Stimulated activated CD8-positive, alpha-beta memory T cell treated with anti-CD3 and anti-CD28 coated beads, Interleukin-7, amount 100 ng/mL, for 24 hours (primary cell): ENCODE results near the gene PGPEP1.
"Not testable (repeated sequence)": the region's sequence is repeated elsewhere in the genome, so short reads cannot be mapped to it uniquely, and the experiment has no call there.

ENCODE experiments used
- DNase-seq: peaks from one replicate; pipeline ENCODE4 v3.0.0-alpha.2; 2020; ENCODE audit warnings: low read depth

Gene PGPEP1

DNA sequence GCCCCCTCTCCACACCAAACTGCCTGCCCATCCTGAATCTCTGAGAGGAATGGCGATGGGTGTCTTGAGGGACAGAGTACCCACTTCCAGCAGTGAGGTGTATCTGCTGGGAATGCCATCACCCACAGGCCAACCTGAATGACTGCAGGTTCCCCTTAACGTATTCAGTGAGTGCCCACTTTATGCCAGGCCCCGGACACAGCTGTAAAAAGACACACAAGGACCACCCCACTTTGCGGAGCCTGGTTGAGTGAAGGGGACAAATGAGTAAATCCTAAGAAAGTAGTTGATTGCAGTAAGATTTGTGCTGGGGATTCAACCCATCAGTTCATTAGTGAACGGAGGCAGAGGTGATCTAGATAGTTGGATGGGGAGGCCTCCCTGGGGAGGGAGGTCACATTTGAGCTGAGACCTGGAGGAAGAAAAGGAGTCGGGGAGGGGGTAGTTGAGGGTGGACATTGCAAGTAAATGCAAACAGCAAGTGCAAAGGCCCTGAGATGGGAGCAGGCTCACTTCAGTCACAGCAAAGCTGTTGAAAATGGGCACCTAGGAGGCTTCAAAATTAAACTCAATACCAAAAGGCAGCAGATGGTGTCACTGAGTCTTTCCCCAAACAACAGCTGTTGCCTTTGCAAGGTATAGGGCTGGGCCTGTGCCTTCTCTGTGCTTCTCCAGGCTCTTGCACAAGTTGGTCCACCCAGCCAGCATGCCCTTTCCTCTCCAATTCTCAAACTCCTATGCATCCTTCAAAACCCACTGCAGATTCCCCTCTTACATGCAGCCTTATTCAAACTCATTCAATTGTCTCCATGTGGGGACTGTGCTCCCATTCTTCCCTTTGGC is 49.9 kb downstream of the PGPEP1 start:
- no peak for DNase-seq

DNA sequence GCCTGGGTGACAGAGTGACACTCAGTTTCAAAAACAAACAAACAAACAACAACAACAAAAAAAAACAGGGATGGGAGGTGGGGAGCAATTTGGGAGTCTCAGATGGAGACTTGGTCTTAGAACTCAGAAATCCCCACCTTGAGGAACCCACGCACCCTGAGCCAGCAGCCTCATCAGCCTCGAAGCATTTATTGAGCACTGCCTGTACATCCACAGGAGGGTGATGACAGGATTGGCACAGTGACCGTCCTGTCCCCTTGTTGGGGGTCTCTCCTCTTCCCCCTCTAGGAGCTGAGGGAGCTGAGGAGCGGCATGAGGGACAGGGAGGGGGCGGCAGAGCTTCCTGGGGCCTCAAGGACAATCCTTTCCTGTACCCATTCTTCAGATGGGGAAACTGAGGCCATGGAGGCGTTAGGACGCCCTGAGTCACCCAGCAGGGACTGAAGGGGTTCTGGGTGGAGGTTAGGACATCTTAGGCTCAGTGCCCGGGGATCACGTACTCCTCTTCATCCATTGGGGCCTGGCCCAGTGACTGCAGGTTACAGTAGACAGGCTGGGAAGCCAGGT is 51.2 kb downstream of the PGPEP1 start:
- no peak for DNase-seq

DNA sequence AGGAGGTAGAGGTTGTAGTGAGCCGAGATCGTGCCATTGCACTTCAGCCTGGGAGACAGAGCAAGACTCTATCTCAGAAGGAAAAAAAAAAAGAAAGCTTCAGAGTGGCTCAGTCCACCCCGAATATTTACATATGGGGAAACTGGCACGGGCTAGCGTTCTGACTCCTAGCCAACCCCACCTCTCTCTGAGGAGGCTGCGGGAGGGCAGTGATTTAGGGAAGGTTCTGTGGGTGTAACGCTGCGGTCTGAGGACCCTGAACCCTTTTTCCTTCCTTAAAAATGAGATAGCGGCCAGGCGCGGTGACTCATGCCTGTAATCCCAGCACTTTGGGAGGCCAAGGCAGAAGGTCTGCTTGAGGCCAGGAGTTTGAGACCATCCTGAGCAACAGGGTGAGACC is 52.0 kb downstream of the PGPEP1 start:
- DNase-seq = no peak

DNA sequence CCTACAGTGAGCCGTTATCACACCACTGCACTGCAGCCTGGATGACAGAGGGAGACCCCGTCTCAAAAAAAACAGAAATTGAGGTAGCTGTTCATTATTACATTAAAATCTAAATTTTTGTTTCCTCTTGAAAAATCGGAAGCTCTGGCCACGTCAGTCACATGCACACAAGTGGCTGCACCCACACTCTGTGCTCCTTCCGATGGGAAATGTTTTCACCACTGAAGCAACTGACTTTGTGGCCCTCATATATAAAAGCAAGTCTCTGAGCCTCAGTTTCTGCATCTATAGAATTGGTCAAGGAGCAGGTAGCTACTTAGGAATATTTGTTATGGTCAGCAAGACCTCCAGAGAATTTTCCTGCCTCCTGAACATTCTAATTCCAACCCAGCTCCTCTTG is 52.5 kb downstream of the PGPEP1 start:
- no peak for DNase-seq

DNA sequence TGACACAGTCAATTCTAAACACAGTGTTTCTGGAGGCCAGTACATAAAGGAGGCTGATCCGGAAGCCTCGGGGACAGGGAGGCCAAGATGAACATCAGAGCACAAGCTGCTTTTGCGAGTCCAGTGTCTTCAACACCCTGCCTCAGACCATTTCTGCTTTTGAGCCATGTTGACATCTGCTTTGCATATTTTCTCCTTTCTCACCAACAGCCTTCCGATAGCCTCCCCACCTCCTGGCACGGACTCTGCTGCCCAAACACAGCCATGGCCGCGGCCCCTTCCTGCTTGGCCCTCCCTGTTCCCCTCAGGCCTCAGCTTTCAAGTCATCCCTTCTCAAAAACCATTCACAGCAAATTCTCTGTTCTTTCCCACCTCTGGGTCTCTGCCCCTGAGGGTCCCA is 53.4 kb downstream of the PGPEP1 start:
- DNase-seq = no peak

DNA sequence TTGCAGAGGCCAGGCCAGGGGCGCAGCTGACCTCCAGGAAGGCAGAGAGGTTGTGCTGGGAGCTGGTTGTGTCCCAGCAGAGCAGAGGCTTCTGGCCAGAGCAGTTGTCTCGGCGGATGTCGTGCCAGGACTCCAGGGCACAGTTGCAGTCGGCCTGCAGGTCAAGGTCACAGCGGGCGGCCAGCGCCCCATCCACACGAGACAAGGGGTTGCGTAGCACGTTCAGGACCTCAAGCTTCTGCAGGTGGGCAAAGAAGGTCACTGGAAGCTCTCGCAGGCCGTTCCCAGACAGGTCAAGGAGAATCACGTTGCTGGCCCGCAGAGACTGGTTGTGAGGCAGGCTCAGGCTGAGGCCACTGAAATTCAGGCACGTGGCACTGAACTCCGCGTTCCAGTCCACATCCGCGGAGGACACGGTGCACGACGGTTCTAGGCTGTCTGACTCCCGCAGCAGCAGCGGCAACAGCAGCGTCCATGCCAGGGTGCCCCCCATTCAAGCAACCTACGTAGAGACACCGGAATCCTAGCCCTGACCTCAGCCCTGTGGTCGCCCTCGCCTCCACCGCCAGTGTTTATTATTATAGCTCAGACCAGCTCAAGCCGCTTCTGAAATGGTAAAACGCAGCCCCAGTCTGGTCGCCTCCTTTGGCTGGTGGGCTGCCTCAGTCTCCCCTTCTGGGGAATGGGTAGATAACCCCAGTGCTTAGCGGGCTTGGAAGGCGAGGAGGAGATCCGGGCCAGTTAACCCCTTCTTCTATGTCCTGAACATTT is 56.3 kb downstream of the PGPEP1 start:
- DNase-seq = no peak

DNA sequence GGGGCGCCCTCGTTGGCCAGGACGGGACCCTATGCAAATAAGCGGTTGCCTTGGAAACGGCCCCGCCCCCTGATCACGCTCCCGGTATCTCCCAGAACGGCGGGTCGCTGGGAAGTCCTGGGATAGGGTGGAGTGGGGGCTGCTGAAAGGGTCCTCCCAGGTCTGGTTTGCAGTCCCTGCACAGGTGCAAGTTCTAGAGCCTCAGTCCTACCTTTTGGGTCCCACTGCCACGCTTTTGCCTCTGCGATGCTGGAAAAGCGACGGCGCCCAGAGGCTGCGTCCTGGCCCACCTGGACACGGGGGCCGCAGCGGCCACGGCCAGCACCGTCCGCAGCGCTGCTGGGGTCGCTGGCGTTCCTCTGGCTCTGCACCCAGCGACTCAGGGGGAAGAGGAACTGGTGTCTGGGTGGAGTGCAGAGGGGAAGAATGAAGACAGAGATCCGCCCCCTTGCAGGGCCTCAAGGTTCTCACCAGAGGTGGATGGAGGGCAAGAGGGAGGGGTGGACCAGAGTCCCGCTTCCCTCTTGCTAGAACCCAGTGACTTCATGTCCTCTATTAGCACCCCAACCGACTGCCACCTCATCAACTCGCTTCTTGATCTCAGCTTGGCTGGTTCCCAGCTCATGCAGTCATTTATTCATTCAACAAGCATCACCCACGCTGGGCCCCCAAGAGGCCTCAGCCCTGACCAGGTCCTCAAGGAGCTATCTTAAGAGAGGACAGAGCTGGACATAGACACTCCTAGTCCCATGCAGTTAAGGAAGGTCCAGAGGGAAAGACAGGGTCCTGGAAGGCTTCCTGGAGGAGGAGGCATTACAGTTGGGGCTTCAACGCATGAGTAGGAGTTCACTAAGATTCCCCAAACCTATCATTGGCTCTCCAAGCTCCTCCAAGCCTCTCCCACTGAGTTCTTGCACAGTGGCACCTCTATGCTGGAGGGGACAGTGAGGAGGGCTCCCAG is 57.1 kb downstream of the PGPEP1 start, which contains the start of gene LRRC25:
Gene LRRC25, minus strand, starts transcription at position 381 of the 961 bp plus-strand sequence. CDS start 659 bp downstream, outside the sequence.
- DNase-seq = no peak

DNA sequence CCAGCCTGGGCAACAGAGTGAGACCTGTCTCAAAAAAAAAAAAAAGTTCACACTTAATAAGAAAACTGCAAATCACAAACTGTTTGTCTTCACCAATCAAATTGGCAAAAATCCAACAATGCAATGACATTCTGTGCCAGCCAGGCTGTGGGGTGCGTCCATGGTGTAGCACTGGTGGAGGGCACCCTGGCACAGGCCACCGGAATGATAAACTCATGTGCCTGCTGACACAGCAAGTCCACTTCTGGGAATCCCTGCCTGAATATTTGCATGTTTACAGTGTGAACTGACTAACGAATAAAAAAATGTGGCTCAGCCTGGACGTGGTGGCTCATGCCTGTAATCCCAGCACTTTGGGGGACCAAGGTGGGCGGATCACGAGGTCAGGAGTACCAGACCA is 58.6 kb downstream of the PGPEP1 start:
- no peak for DNase-seq

DNA sequence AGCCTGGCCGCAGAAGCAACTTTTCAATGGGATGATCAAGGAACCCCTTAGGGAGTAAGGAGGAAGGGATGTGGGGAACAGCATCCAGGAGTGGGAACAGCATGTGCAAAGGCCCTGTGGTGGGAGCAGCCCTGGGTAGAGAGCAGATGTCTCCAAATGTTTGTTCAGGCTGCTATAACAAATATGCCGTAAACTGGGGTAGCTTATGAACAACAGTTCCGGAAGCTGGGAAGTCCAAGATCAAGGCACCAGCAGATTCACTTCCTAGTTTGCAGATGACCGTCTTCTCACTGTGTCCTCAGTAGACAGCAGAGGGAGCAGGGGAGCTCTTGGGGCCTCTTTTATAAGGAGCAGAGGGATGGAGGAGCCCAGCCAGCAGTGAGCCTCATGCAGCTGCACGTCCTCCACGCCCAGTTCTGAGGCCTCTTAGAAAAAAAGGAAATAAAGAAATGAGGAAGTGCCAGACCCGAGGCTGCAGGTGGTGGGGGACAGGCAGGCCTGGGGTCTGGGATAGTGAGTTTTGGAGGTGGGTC is 61.2 kb downstream of the PGPEP1 start:
- DNase-seq = no peak

DNA sequence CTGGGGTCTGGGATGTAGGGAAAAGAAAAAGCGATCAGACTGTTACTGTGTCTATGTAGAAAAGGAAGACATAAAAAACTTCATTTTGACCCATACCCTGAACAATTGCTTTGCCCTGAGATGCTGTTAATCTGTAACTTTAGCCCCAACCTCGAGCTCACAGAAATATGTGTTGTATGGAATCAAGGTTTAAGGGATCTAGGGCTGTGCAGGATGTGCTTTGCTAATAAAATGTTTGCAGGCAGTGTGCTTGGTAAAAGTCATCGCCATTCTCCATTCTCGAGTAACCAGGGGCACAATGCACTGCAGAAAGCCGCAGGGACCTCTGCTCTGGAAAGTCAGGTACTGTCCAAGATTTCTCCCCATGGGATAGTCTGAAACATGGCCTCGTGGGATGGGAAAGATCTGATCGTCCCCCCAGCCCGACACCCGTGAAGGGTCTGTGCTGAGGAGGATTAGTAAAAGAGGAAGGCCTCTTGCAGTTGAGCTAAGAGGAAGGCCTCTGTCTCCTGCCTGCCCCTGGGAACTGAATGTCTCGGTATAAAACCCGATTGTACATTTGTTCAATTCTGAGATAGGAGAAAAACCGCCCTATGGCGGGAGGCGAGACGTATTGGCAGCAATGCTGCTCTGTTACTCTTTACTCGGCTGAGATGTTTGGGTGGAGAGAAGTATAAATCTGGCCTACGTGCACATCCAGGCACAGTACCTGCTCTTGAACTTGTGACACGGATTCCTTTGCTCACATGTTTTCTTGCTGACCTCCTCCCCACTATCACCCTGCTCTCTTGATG is 62.3 kb downstream of the PGPEP1 start:
- DNase-seq = not testable (repeated sequence)

DNA sequence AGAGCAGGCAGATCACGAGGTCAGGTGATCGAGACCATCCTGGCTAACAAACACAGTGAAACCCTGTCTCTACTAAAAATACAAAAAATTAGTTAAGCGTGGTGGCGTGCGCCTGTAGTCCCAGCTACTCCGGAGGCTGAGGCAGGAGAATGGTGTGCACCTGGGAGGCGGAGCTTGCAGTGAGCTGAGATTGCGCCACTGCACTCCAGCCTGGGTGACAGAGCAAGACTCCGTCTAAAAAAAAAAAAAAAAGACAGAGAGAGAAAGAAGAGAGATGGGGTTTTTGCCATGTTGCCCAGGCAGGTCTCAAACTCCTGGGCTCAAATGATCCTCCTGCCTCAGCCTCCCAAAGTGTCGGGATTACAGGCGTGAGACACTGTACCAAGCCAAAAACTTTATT is 65.4 kb downstream of the PGPEP1 start:
- DNase-seq = not testable (repeated sequence)

DNA sequence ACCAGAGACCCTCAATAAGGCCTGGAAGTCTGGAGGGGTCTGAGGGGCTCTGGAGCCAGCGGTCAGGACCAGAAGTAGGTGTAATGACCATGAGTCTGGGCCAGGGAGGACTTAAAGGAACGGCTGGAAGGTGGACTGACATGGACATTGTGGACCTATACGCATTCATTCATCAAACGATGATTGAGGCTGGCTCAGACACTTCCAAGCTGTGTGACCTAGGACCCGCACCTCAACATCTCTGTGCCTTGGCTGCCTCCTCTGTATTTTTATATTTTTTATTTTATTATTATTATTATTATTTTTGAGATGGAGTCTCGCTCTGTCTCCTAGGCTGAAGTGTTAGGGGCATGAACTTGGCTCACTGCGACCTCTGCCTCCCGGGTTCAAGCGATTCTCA is 66.4 kb downstream of the PGPEP1 start:
- no peak for DNase-seq

DNA sequence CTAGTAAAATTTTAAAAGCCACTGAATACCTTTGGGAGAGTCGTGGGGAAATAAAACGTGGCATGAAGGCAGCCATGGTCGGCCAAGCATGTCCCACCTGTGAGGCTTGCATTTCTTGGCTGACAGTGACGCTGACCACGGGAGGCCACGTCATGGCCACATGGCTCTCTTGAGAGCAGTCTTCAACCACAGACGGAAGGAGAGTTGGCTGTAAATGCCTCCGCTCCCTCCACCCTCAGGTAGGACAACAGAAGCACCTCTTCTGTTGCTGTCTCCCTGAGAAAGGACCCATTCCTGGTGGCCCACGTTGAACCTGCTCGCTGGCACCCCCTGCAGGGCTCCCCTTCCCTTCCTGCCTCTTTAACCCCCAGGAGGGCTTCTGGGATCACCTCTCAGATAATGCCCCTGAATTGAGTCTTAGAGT is 67.7 kb downstream of the PGPEP1 start:
- no peak for DNase-seq

DNA sequence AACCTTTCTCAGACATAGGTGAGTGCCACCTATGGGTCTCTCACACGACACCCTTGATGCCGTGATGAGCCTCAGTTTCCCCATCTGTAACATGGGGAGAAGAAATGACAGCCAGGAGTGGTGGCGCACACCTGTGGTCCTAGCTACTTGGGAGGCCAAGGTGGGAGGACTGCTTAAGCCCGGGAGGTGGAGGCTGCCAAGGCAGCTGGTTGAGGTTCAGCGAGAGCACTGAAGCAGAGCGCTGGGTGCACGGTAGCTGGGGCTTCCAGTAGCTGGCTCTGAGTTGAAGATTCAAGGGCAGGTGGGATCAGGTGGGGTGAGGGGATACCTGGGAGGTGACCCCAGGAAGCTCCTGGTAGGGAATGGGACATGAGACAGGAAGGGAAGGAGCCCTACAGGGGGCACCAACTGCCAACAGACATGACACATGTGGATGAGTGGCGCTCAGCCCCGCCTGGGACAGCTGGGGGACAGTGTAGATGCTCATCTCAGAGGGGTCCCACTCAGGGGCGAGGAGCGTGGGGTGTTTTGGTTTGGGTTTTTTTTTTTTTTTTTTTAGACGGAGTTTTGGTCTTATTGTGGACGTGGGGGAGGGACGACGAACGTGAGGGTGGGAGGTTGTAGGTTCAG is 72.3 kb downstream of the PGPEP1 start:
- DNase-seq = no peak

DNA sequence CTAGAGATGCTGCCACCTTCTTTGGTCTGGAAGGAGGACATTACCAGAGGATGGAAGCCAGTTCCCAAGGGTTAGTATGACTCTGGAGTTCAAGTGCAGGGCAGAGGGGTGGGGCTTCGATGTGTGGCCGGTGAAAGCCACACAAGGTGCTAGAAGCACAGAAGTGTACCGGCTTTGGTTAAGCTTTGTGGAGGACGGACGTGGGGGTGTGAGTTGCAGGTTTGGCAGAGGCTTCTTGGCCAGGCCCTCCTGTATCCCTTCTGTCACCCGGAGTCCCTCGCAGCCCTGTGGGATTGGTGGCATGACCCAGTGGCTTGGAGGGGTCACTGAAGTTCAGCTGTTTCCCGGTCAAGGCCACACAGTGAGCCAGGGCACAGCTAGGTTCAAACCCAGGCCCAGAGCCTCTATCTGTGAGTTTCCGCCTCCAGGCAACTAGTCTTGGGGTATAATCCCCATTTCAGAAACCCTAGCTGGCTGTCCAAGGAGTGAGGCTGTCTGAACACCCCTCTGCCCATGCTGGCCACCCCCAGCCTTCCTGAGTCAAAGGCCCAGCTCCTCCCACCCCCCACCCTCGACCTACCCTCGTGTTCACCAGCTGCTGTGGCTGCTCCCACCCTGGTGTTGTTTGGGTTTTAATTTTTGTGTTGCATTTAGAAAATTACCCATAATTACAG is 74.2 kb downstream of the PGPEP1 start:
- DNase-seq = no peak

DNA sequence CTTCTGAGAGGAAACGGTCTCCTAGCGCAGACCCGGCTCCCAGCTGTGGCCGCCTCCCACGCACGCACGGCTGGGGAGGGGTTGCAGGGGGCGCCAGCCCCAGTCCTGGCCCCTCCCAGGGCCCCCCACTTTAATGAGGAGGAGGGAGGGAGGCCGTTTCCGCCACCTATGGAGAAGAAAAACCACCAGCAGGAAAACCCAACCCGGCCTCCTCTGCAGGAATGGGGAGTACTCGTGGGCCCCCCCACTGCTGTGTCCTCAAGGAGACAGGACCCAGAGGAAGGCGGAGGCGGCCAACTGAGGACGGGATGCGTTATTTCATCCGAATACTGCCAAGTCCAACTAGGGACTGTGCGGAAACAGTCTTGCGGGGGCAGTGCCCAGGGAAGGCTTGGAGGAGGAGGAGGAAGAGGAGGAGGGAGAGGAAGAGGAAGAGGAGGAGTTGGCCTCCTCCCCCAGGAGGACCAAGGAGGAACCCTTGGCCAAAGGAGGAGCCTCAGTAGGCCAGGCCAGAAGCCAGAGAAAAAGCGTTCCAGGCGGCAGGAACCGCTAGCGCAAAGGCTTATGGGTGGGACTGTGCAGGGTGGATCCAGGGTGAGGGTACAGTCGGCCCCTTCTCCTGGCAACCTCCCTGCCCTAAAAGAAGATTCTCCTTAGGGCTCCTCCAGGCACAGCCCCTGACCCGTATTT is 74.9 kb downstream of the PGPEP1 start:
- DNase-seq = no peak

DNA sequence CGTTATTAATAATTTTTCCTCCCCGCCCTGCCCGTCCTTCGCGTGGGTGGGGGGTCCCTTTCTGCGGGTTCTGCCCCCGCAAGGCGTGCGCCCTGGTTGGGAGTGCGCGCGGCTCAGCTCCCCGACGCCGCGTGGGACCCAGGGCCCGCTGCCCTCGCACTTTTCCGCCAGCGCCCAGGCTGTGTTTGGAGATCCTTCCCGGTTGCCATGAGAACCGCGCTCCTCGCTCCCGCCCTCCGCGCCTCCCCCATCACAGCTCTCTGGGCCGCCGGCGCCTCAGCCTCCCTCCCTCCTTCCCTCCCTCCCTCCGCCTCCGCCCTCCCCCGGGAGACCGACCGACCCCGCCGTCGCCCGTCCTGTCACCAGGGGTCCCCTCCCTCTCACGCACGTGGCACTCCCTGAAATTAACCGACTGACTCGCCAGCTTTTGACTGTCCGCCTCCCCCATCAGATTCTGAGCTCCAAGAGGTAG is 76.4 kb downstream of the PGPEP1 start:
- DNase-seq = no peak

DNA sequence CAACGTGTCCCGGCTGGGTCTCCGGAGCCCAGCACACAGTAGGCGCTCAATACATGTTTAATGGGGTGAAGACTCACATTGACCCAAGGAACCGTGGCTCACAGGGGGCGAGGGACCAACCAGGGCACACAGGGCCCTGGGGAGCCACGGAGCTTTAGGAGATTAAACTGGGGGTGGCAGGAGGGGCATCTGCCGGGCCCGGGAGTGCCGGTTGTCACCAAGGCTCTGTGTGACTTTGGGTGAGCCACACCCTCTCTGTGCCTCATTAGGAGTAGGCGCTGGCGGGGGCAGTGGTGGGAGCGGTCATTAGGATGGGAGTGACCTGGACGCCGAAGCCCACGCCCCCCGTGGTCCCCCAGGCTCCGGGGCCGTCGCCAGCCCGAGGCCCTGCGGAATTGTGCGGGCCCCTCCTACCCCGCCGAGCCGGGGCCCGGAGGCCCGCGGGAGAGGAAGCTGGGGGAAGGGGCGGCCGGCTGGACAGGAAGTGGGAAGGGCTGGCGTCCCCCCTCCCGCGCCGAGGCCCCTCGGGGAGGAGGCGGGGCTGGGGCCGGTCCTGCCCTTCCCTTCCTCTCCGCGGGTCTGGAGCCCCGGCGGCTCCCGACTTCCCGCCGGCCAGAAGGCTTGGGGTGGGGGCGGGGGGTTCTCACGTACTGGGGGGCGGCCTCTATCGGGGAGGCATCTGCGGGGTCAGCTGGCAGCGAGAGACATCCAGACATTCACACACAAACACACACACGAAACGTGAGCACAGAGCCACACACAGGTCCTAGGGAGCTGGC is 77.0 kb downstream of the PGPEP1 start:
- no peak for DNase-seq
